Mucosa of gallbladder (tissue), 1 donor: Measurements from ENCODE around the gene TMUB2. TPM values are rescaled to one million over a fixed set of nuclear protein-coding genes. Genes with fewer than 3 reads are reported as not detected.

Experiments used
- DNase-seq: peaks from one replicate; pipeline ENCODE4 v3.0.0-alpha.2; 2020; ENCODE audit warnings: low spot score
- total RNA-seq: library from RNA; stranded (reverse); gene quantifications from one replicate; pipeline ENCODE4 v1.2.1, GENCODE V29; 2021
- donor health status: DM: no; HTN: no; CAD: no.

Gene TMUB2
- total RNA-seq, 1 donor from 2014 or later: 49.4 TPM

GRCh38 chr17:44176671-44177501 is 9.9 kb upstream of the TMUB2 start:
- no peak for DNase-seq

GRCh38 chr17:44177640-44178039 is 9.1 kb upstream of the TMUB2 start:
- DNase-seq: no peak

- DNase-seq: no peak
Measured at GRCh38 chr17:44178133-44178532, 8.6 kb upstream of the TMUB2 start.

GRCh38 chr17:44183024-44183423 is 3.7 kb upstream of the TMUB2 start:
- DNase-seq: no peak

GRCh38 chr17:44184212-44184810 is 2.5 kb upstream of the TMUB2 start:
- DNase-seq: no peak

- no peak for DNase-seq
Measured at GRCh38 chr17:44187131-44187899, 543 bp downstream of the TMUB2 start.

- DNase-seq: no peak
Measured at GRCh38 chr17:44188576-44189403, 2.0 kb downstream of the TMUB2 start.

GRCh38 chr17:44190481-44190880 is 3.7 kb downstream of the TMUB2 start:
- DNase-seq: no peak

- no peak for DNase-seq
Measured at GRCh38 chr17:44191369-44191768, 4.6 kb downstream of the TMUB2 start.

GRCh38 chr17:44191941-44192496 is 5.2 kb downstream of the TMUB2 start:
- no peak for DNase-seq

- no peak for DNase-seq
Measured at GRCh38 chr17:44192750-44193149, 6.0 kb downstream of the TMUB2 start.

- no peak for DNase-seq
Measured at GRCh38 chr17:44193326-44194084, 6.7 kb downstream of the TMUB2 start.

- no peak for DNase-seq
Measured at GRCh38 chr17:44197107-44197506, 10.3 kb downstream of the TMUB2 start.

- no peak for DNase-seq
Measured at GRCh38 chr17:44197980-44198720, 11.4 kb downstream of the TMUB2 start.

- DNase-seq: peak; percentile 38
Measured at GRCh38 chr17:44198721-44199552, 12.2 kb downstream of the TMUB2 start.

GRCh38 chr17:44199553-44200477 is 13.0 kb downstream of the TMUB2 start, which contains the start of gene ATXN7L3:
TSS of gene ATXN7L3 (minus strand) at chr17:44199884. CDS start at chr17:44198070, 1,814 bp downstream.
- DNase-seq: peak; percentile 99

GRCh38 chr17:44200478-44201155 is 13.8 kb downstream of the TMUB2 start:
- no peak for DNase-seq
